ENCODE results near the gene COX6A1. TPM values are rescaled to one million over a fixed set of nuclear protein-coding genes. Genes with fewer than 3 reads are reported as not detected.

The COX6A1 gene
- total and polyA plus RNA-seq, 2 donors (not counting 1 experiment from before 2014, with no cell fraction given) = 137 to 484 TPM

GRCh38 chr12:120475643-120476042 lies 37.7 kb downstream of the COX6A1 start:
- no peaks in the 10 kb centered on the region for H3K27me3 Mint-ChIP-seq
- Histone ChIP-seq H3K4me2 (replicated peaks; ENCODE audit: low read depth, low read length, poor library complexity, severe bottlenecking) (no peak overlapping the region), H4K20me1 (ENCODE audit: control insufficient read depth, insufficient read depth, low read length, poor library complexity, severe bottlenecking) (no peaks in the 10 kb centered on the region), H3K79me2 (ENCODE audit: control insufficient read depth, insufficient read depth, low read length) (peaks cover 15% of the 10 kb centered on the region), H3K9ac (ENCODE audit: low read length) (no peak overlapping the region), H3K27me3 (replicated peaks in 1 of 4; ENCODE audit: control extremely low read depth in 1 of 4, control insufficient read depth in 3 of 4, insufficient read depth in 4 of 4, low read length in 3 of 4) (no peaks in the 10 kb centered on the region), H3K4me1 (ENCODE audit: control insufficient read depth in 2 of 2, insufficient read depth in 2 of 2, low read length in 2 of 2) (no peaks in the 10 kb centered on the region), H3K27ac (ENCODE audit: low read length in 2 of 2) (no peak overlapping the region), H3K36me3 (replicated peaks in 1 of 2; ENCODE audit: control extremely low read depth in 1 of 2, control insufficient read depth in 1 of 2, extremely low read depth in 1 of 2, insufficient read depth in 2 of 2, low read length in 1 of 2) (no peaks in the 10 kb centered on the region), H2AFZ (ENCODE audit: insufficient read depth, low read depth, low read length, poor library complexity, severe bottlenecking) (no peak overlapping the region), H3K9me3 (ENCODE audit: control extremely low read depth in 1 of 3, control insufficient read depth in 2 of 3, insufficient read depth in 1 of 3, low read length in 2 of 3) (no peaks in the 10 kb centered on the region), H3K4me3 (ENCODE audit: control extremely low read depth in 1 of 5, extremely low read depth in 1 of 5, insufficient read depth in 1 of 5, low read depth in 2 of 5, low read length in 4 of 5) (no peak overlapping the region)
- no peak for DNase-seq
- ChIA-PET POLR2A (no interaction called here), CTCF (interaction anchor here (0.8 to 1.2 kb wide), 2 partner anchors 27 to 37 kb away, joined by 3 to 4 read pairs; no protein-coding TSS in a partner anchor)
- no peak overlapping the region for H3K4me3 Mint-ChIP-seq
- H3K9me3 Mint-ChIP-seq (ENCODE audit: insufficient read depth) = no peaks in the 10 kb centered on the region
- no peaks in the 10 kb centered on the region for H3K4me1 Mint-ChIP-seq
- no peak for ATAC-seq (ENCODE audit: low read depth)
- intact Hi-C loops (cut with micrococcal nuclease) = no loop called here
- 100% methylated on average over 1 of the region's 1 CpG for WGBS (ENCODE audit: insufficient coverage)
- no peak overlapping the region for H3K27ac Mint-ChIP-seq
- TF ChIP-seq CTCF (IDR thresholded peaks at IDR 0.05) (no peak), EZH2 (IDR thresholded peaks at IDR 0.05; ENCODE audit: borderline replicate concordance, insufficient read depth, low read depth, low read length, poor library complexity, severe bottlenecking) (no peak)

GRCh38 chr12:120479458-120479857 lies 41.5 kb downstream of the COX6A1 start:
- Histone ChIP-seq H3K4me2 (replicated peaks; ENCODE audit: low read depth, low read length, poor library complexity, severe bottlenecking) (no peak overlapping the region), H3K27ac (ENCODE audit: low read length in 2 of 2) (no peak overlapping the region), H3K9ac (ENCODE audit: low read length) (no peak overlapping the region), H3K4me3 (ENCODE audit: control extremely low read depth in 1 of 5, extremely low read depth in 1 of 5, insufficient read depth in 1 of 5, low read depth in 2 of 5, low read length in 4 of 5) (no peak overlapping the region), H3K9me3 (ENCODE audit: control extremely low read depth in 1 of 3, control insufficient read depth in 2 of 3, insufficient read depth in 1 of 3, low read length in 2 of 3) (no peaks in the 10 kb centered on the region), H3K36me3 (replicated peaks in 1 of 2; ENCODE audit: control extremely low read depth in 1 of 2, control insufficient read depth in 1 of 2, extremely low read depth in 1 of 2, insufficient read depth in 2 of 2, low read length in 1 of 2) (no peaks in the 10 kb centered on the region), H3K27me3 (replicated peaks in 1 of 4; ENCODE audit: control extremely low read depth in 1 of 4, control insufficient read depth in 3 of 4, insufficient read depth in 4 of 4, low read length in 3 of 4) (no peaks in the 10 kb centered on the region), H4K20me1 (ENCODE audit: control insufficient read depth, insufficient read depth, low read length, poor library complexity, severe bottlenecking) (no peaks in the 10 kb centered on the region), H3K4me1 (ENCODE audit: control insufficient read depth in 2 of 2, insufficient read depth in 2 of 2, low read length in 2 of 2) (no peaks in the 10 kb centered on the region), H3K79me2 (ENCODE audit: control insufficient read depth, insufficient read depth, low read length) (peaks cover 3% of the 10 kb centered on the region), H2AFZ (ENCODE audit: insufficient read depth, low read depth, low read length, poor library complexity, severe bottlenecking) (no peak overlapping the region)
- ATAC-seq (ENCODE audit: low read depth) = no peak
- Mint-ChIP-seq H3K27ac (no peak overlapping the region), H3K4me3 (no peak overlapping the region), H3K4me1 (no peaks in the 10 kb centered on the region), H3K27me3 (no peaks in the 10 kb centered on the region), H3K9me3 (ENCODE audit: insufficient read depth) (no peaks in the 10 kb centered on the region)
- no peak for DNase-seq
- TF ChIP-seq CTCF (IDR thresholded peaks at IDR 0.05) (no peak), EZH2 (IDR thresholded peaks at IDR 0.05; ENCODE audit: borderline replicate concordance, insufficient read depth, low read depth, low read length, poor library complexity, severe bottlenecking) (no peak)
- ChIA-PET POLR2A (interaction anchor here (0.6 kb wide), 1 partner anchor 9 kb away, joined by 7 read pairs; no protein-coding TSS in a partner anchor), CTCF (interaction anchor here (1.2 kb wide), 1 partner anchor 11 kb away, joined by 3 read pairs; no protein-coding TSS in a partner anchor)
- intact Hi-C loops (cut with micrococcal nuclease) = no loop called here
- 100% methylated on average over 1 of the region's 1 CpG for WGBS (ENCODE audit: insufficient coverage)

Measured in B cell (primary cell).